HG03521 (cell line): ENCODE measurements around the gene MAPRE3.

ENCODE experiments used
- ATAC-seq: cut with Tn5 transposase; IDR thresholded peaks from one replicate; pipeline ENCODE4 v1.9.1; 2021; ENCODE audit warnings: mild to moderate bottlenecking, moderate library complexity; ENCODE audit not compliant: unreplicated experiment

Gene MAPRE3

DNA sequence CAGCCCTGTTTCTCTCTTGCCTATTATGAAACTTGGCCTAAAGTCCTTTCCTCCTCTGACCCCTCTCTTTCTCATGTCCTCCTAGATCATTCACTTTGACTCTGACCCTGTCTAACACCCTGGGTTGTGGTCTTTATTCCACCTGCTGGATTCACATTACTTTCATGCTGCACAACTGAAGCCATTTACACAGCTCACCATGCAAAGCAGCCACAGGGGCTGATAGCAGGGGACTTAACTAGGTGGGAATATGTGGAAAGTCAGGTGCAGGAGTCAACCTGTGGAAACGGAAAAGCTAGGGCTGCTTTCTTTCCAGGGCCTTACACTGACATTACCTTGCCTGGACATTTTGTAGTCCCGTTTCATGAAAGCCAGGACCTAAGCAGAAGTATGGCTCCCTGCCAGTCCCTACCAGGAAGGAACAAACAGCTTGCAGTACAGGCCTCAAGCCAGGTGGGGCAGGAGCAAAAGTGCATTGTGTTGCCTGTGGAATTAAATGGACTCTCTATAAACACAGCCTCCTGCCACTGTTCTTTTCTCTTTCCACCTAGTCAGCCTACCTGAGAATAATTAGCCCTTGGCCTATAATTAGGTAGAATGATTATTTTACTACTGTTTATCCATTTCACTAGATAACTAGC is 11.8 kb downstream of the MAPRE3 start:
- ATAC-seq = no peak

DNA sequence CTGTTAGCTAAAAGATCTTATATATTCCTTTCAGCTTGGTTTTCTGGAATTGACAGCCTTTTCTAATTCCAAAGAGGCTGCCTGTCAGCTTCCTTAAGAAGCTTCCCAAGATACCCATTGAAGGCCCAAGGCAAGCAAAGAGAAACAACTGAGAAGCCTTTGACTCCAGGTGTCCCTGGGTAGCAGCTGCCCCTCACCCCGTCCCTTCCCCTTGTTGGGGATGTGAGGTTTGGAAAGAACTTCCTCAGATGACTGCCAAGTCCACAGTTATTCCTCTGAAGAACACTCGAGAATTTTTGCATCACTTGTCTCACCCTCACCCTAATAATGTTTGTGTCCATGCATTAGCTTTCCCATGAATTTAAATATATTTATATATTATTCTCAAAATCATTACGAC is 13.3 kb downstream of the MAPRE3 start:
- no peak for ATAC-seq

DNA sequence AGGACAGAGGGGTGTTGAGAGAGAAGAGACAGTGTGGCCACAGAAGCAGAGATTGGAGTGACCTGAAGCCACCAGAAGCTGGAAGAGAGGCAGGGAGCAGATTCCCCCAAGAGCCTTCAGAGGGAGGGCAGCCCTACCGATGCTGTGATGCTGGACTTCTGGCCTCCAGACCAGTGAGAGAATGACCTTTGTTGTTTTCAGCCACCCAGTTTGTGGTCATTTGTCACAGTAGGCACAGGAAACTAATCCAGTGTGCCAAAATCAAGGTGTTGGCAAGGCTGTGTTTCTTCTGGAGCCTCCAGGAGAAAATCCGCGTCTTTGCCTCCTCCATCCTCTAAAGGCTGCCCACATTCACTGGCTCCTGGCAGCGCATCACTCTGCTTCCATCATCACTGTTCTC is 15.4 kb downstream of the MAPRE3 start:
- no peak for ATAC-seq

DNA sequence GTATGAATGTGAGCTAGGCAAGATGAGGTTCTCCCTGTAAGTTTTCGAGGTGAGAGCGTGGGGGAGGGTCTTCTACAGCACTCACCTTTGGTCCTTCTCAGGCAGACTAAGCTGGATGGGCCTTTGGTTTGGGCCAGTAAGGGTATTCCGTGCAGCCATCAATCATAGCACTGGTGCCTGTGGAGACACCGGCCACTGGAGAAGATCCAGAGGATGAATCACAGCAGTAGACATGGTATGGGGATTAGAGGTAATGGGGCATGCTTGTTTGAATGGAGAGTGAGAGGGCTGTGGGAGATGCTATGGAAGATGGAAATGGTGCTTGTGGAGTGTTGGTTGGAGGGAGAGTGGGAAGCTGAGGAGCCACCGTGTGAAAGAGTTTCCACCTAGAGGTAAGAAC is 16.1 kb downstream of the MAPRE3 start:
- no peak for ATAC-seq

DNA sequence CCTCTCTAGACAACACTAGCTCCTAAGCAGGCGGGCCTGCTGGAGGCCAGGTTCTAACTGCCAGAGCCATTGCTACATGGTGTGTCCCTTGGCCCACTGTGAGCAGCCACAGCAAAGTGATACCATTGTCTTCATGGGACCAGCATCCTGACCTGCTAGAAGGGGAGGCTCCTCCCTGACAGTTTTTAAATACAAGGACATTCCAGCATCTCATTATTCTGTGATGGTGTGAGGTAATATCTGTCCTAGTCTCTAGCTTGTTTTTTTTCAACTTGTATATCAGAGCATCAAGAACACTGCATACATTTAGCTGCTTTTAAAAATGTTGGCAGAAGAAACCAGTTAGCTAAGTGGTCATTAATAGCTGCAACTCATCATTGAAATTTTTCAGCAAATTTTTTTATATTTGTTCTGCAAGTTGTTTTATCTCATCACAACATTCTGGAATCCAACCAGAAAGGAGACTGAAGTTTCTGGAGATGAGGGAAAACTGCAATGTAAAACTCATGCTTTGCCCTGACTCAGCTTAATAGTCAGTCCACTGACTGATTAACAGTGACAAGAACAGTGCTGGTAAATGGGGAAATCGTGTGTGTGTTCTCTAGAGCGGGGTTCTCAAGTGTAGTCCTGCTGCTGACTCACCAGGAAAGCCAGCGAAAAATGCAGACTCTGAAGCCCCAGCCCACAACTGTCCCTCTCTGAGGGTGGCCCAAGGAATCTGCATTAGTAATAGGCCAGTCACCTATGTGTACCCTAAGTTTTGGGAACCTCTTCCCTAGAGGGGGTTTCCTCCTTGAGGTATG is 17.8 kb downstream of the MAPRE3 start:
- no peak for ATAC-seq

DNA sequence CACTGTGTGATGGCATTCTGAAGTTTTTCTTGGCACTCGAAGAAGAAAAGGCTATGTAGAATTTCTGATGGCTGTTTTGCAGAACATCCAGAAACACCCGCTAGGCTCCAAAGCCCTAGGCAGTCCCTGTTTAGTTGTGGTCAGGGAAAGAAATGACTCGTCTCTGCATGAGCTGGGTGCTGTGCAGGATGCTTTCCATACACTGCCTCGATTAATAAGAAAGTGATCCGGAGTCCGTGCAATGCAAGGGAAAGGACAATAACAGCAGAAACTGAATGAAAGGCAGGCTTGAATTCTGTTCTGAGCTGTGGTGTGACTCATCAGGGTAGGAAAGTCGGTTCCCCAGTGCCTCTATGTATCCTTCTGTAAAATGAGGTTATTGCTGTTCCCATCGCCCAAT is 18.7 kb downstream of the MAPRE3 start:
- no peak for ATAC-seq

DNA sequence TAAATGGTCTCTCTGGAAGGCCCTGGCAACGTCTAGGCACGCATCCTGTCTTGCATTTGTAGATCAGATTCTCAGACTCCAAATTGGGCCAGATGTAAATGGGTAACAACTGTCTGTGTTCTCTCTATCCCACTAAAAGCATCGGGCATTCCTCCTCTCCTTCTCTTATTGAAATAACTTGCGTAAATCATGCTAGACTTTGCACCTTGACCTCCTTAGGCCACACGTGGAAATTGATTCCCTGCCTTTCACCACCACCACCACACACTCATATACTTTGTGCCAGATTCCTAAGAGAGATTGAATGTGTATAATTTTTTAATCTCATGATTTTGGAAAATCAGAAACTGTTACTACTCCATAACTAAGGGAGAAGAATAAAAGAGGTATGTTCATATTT is 21.3 kb downstream of the MAPRE3 start:
- ATAC-seq = no peak

DNA sequence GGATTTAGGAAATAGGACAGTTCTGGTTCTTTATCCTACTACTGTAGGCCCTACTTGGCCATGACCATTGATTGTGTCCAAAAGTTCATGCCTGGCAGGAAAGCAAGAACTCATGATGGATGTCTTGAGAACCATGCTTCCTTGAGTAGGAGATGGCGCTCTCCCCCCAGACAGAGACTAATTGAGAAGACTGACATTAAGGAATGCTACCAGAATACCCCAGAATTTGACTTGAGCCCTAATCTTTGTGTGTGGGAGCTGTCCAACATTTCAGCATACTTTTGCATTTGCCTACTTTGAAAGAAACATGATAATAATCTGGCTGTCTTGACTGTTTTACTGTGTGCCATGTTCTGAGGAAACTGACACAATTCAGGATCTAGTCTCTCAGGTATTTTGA is 23.3 kb downstream of the MAPRE3 start:
- ATAC-seq = no peak

DNA sequence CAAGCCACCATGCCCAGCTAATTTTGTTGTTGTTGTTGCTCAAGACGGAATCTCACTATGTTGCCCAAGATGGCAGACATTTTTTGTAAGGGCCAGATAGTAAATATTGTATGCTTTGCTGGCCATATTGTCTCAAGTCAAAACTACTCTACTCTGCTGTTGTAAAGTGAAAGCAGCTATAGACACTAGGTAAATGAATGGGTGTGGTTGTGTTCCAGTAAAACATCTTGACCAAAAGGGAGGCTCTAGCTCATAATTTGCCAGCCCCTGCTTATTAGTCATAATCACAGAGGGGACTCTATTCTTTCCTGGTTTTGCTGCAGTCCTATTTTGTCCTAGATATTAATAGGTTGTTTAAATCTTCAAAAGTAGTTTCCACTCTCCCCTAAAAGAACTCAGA is 24.5 kb downstream of the MAPRE3 start:
- no peak for ATAC-seq

DNA sequence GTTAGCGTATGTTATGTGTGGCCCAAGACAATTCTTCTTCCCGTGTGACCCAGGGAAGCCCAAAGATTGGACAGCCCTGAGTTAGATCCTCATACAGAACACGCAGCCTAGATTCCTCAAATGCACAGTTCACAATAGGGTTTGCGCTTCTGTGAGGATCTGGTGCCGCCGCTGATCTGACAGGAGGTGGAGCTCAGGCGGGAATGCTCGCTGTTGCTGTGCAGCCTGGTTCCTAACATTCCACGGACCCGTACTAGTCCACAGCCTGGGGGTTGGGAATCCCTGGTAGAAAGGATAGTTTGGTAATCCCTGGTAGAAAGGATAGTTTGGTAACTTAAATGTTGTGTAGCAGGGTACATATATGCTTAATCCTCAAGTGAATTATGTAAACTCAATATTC is 27.0 kb downstream of the MAPRE3 start:
- no peak for ATAC-seq

DNA sequence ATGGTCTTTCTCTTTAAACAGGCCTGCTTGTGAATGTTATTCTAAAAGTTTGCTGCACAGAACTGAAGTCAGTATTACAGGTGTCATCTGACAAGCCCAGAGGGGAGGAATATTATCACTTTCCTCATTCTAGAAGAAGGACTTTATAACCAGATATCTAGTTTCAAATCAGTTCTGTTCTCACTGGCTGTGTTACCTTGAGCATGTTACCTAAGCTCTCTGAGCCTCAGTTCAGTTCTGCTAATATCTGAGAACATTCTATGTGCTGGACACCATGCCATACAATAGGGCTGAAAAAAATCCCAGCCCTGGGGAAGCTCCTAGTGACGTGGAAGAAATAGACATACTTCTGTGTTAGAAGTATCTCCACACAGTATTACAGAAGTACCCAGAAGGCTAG is 27.9 kb downstream of the MAPRE3 start:
- ATAC-seq = no peak

DNA sequence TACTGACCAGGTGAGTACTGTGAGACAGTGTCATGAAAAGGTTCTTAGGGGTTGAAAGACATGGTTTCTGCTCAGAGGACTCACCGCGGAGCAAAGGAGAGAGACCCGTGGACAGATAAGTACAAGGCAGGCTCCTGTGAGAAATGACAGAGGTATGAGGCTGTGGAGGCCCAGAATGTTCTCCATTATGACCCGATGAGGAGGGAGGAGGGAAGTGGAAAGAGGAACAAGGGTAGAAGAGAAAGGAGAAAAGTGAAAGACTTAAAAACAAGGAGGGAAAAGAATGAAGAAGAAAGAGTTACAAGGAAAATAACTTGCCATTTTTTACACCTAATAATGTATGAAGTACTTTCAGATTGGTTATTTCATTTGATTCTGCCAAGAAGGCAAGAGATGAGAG is 29.8 kb downstream of the MAPRE3 start:
- ATAC-seq = no peak

DNA sequence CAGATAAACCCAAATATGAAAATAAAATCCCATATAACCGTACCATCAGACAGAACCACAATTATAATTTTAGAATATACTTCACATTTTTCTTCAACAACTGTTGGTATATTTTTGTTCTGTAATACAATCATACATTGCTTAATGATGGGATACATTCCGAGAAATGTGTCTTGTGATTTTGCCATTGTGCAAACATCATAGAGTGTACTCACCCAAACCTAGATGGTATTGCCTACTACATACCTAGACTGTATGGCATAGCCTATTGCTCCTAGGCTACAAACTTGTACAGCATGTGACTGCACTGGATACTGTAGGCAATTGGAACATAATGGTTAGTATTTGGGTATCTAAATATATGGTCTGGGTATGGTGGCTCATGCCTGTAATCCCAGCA is 30.6 kb downstream of the MAPRE3 start:
- ATAC-seq = no peak

DNA sequence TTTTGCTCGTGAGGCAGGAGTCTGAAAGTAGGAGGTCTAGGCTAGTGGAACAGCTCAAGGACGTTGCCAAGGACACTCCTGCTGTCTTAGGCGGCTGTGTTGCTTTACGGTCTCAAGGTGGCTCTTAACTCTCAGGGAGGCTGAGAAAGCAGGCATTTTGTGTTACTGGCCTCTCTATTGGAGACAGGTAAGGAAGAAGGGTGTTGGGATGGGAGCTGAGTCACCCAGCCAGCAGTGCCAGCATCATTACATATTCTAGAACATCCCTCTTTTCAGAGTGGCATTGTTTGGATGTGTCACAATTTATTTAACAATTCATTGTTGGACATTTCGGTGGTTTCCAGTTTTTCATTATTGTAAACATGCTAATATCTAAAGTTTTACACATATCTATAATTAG is 31.5 kb downstream of the MAPRE3 start:
- ATAC-seq = no peak

DNA sequence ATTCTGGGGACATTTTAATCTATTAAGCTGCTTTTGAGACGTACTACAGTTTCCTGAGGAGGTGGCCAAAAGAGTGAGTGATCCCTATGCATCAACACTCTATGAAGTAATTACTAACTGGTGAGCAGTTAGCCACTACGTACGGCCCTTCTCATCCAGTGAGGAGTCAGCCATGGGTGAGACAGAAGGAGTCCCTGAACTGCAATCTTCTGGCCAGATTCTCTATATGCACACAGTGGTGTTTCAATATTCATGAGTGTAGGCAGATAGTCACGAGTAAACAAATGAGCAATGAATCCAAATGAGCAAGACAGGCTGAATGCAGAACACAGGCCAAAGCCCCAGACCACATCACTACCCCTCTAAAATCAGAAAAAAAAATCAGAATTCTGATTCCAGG is 32.6 kb downstream of the MAPRE3 start:
- no peak for ATAC-seq

DNA sequence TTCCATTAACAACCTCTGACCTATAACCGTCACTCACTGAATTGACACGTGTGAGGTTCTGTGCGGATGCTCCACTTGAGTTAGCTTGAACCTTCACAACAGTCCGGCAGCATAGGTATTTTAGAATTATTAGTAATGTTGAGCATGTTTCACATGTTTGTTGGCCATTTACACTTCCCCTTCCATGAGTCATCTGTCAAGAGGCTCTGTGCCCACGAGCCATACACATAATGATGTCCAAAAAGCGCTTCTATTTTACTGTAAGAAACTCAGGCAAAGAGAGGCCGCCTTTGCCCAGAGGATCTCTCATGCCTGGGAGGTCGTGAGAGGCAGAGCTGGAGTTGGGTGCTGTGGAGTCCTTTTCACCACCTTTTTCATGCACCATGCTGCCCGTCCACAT is 33.4 kb downstream of the MAPRE3 start:
- ATAC-seq = no peak

DNA sequence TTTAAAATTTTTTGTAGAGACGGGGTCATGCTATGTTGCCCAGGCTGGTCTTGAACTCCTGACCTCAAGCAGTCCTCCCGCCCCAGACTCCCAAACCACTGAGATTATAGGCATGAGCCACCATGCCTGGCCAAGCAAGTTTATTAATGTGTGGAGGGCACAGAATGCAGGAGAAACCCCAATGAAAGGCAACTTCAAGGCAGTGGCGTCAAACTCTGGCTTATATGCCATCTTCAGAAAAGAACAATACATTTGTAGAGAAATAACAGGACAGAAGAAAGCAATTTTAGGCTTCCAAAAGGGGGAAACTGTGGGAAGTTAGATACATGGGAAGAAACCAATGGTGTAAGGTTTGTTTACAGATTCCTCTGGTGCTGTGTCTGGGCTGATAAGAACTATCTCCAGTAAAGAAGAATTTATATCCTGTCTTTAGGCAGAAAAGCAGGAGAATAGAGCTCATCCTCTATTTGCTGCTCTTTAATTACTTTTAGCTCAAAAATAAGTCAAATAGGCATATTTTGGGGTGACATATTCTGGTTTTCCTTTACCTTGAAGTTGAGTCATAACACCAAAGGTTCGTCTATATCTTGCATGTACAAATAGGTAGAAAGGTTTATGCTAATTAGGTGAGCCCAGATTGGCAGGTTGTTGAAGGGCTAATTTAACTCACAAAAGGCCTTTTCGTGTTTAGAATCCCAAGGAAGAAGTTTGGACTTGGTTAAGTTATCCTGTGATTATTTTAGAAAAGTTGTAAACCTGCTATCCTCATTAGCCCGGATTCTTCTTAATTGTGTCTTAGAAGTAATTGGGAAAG is 36.4 kb downstream of the MAPRE3 start:
- ATAC-seq = no peak

DNA sequence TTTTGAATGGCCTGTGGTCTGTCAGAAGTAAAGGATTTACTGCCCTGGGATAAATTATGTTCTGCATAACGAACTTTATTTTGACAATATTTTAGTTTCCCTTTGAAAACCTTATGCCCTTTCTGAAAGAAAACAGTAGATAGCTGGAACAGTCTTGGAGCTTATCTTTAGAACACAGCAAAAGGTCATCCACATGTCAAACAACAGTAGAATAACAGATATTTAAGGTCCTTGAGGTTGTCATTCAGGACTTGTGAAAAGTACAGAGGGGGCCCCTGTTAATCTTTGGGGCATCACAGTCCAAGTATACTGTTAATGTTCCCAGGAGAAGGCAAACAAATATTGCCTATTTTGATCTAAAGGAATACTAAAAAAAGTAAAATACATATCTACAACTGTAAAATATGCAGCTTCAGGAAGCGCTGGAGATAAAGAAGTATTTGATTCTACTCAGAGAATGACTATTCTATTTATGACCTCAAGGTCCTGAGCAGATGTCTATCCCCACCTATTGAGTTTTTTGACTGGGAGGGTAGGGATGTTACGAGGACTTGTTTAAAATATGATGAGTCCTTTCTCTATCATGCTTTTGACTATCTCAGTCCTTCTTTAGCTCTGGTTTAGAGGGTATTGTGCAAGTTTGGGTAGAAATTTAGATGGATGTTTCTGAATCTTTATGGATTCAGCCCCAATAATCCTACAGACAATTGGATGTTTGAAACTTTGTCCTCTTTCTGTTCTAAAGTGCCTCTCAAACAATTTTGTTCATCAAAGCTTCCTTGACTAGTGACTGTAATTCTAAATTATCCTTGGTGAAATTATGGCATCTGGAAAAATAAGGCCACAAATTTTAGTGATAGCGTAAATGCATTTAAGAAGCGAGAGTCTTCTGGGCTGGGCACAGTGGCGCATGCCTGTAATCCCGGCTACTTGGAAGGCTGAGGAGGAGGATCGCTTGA is 37.3 kb downstream of the MAPRE3 start:
- ATAC-seq = no peak

DNA sequence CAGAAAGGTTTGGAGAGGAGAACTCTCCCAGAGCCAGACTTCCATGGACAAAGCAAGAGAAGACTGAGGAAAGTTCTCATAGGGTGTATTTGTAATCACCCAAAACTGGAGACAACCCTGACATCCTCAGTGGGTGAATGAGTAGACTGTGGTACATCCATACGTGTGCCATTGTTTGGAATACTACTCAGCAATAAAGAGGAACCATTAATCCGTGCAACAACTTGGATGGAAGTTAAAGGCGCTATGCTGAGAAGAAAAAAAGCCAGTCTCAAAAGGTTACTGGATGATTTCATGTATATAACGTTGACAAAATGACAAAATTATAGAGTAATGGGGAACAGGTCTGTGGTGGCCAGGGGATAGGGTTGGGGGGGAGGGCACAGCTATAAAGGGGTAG is 38.2 kb downstream of the MAPRE3 start:
- no peak for ATAC-seq

DNA sequence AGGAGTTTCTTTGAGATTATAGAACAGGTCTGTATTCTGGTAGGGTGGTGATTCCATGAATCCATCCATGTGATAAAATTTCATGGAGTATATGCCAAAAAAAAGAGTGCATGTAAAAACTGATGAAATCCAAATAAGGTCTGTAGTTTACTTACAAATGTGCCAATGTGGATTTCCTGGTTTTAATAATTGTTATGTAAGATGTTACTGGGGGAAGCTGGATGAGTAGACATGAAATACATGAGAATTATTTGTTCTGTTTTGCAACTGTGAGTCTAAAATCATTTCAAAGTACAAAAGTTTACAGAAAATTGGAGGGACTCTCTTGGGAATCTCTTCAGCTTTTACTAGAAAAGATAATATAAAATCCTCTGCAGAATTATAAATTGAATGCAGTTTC is 38.6 kb downstream of the MAPRE3 start:
- no peak for ATAC-seq

DNA sequence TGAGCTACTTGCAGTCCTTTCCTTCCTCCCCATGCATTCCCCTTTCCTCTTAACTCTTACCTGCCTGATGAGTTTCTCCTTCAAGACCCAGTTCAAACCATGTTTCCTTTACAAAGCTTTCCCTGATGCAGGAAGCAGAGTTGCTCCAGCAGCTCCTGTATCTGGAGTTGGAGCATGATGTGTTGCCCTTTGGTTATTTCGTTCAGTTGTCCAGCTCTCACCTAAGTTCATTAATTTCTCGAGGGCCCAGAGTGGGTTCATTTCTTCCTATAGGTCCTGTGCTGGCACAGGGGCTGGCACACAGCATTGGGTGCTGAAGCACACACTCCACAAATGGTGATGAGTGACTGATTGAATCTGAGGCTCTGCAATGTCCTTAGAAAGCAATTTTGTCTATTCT is 39.3 kb downstream of the MAPRE3 start:
- no peak for ATAC-seq
